Epithelial cell of esophagus (primary cell): ENCODE measurements around the gene UBXN10.

Source experiments
- DNase-seq: peaks from one replicate; pipeline ENCODE4 v3.0.0; 2010; ENCODE audit warnings: low read depth
- H3K4me3 ChIP-seq: 2 replicates; pipeline ENCODE4 v1.5.1; 2011; ENCODE audit warnings: mild to moderate bottlenecking, low read length, control low read depth
- CTCF ChIP-seq: IDR thresholded peaks from 2 replicates; pipeline ENCODE4 v1.5.1; 2011; ENCODE audit warnings: low read depth, mild to moderate bottlenecking, low read length, control low read depth, inconsistent platforms; ENCODE audit not compliant: insufficient read depth; ENCODE audit errors: missing control alignments

The UBXN10 gene

GRCh38 chr1:20166051-20166450 lies 19.8 kb upstream of the UBXN10 start:
- peak; percentile 46 for DNase-seq
- no peak for TF ChIP-seq CTCF
- no peak overlapping the region for H3K4me3 ChIP-seq

GRCh38 chr1:20167126-20167525 lies 18.8 kb upstream of the UBXN10 start:
- DNase-seq: peak; percentile 44
- H3K4me3 ChIP-seq: no peak overlapping the region
- no peak for TF ChIP-seq CTCF

- no peak for TF ChIP-seq CTCF
- H3K4me3 ChIP-seq: no peak overlapping the region
- DNase-seq: no peak
These were observed 17.1 kb upstream of the UBXN10 start for GRCh38 chr1:20168564-20169491.

GRCh38 chr1:20169932-20170331 lies 16.0 kb upstream of the UBXN10 start:
- no peak for DNase-seq
- H3K4me3 ChIP-seq: no peak overlapping the region
- no peak for TF ChIP-seq CTCF

GRCh38 chr1:20172033-20172590 lies 13.8 kb upstream of the UBXN10 start:
- no peak for DNase-seq
- H3K4me3 ChIP-seq: no peak overlapping the region

GRCh38 chr1:20174937-20175666 lies 10.8 kb upstream of the UBXN10 start:
- DNase-seq: no peak
- no peak overlapping the region for H3K4me3 ChIP-seq
- TF ChIP-seq CTCF: no peak

More at GRCh38 chr1:20172033-20172590, 13.8 kb upstream of the UBXN10 start:
- TF ChIP-seq CTCF: no peak
